PC-3 (cell line): ENCODE results near the gene ZSCAN25. TPM values are rescaled to one million over a fixed set of nuclear protein-coding genes. Genes with fewer than 3 reads are reported as not detected.

Experiments used
- ATAC-seq: fragments of 200-7000 bp; cut with Tn5 transposase; 2 replicates; pipeline ENCODE4 v1.9.1; 2020; ENCODE audit warnings: mild to moderate bottlenecking, moderate library complexity
- BruUV-seq: library from RNA; stranded (reverse); fragments of 400-500 nt; replicated peaks from 2 replicates; lab custom pipeline; 2021; lab: Mats Ljungman, UMichigan
- CTCF ChIA-PET: fragments of 300-600 bp; sonication (Branson Sonifier 250); formaldehyde crosslinking; loops from one replicate; lab custom pipeline; 2022; ENCODE audit warnings: antibody characterized with exemption; lab: Charles Lee
- POLR2A ChIA-PET: fragments of 300-600 bp; sonication (Branson Sonifier 250); formaldehyde crosslinking; loops from one replicate; lab custom pipeline; 2022; ENCODE audit warnings: antibody characterized with exemption; ENCODE audit not compliant: unreplicated experiment; lab: Charles Lee
- DNase-seq: peaks from one replicate; pipeline ENCODE4 v3.0.0-alpha.2; 2015
- H2AFZ ChIP-seq: fragments of 300-600 bp; sonication (generic); 2 replicates; pipeline ENCODE4 v1.6.0; 2016; ENCODE audit warnings: antibody characterized with exemption, low read length
- H3F3A ChIP-seq: fragments of 300-600 bp; sonication (generic); one replicate; pipeline ENCODE4 v1.6.0; 2017; ENCODE audit warnings: antibody characterized with exemption, low read length, control low read depth, mild to moderate bottlenecking; ENCODE audit not compliant: unreplicated experiment
- H3K27ac ChIP-seq: fragments of 300-600 bp; sonication (generic); 2 replicates; pipeline ENCODE4 v1.5.1; 2016; ENCODE audit warnings: mild to moderate bottlenecking, low read length
- H3K27me3 ChIP-seq: fragments of 300-600 bp; sonication (generic); 2 replicates; pipeline ENCODE4 v1.6.1; 2016; ENCODE audit warnings: low read length, mixed read lengths
- H3K36me3 ChIP-seq: fragments of 300-600 bp; sonication (generic); 2 replicates; pipeline ENCODE4 v1.6.1; 2016; ENCODE audit warnings: low read depth, mixed run types, low read length, mixed read lengths
- H3K4me1 ChIP-seq: fragments of 300-600 bp; sonication (generic); 2 replicates; pipeline ENCODE4 v1.5.1; 2016; ENCODE audit warnings: low read length; ENCODE audit not compliant: insufficient read depth
- H3K4me2 ChIP-seq: fragments of 300-600 bp; sonication (generic); 2 replicates; pipeline ENCODE4 v1.6.0; 2016; ENCODE audit warnings: low read length
- H3K4me3 ChIP-seq: fragments of 300-600 bp; sonication (generic); 2 replicates; pipeline ENCODE4 v1.5.1; 2016; ENCODE audit warnings: mild to moderate bottlenecking, low read length, mixed read lengths
- H3K79me2 ChIP-seq: fragments of 300-600 bp; sonication (generic); 2 replicates; pipeline ENCODE4 v1.6.1; 2017; ENCODE audit warnings: low read length, mixed read lengths
- H3K9ac ChIP-seq: fragments of 300-600 bp; sonication (generic); 2 replicates; pipeline ENCODE4 v1.6.0; 2016; ENCODE audit warnings: mild to moderate bottlenecking, low read length
- H3K9me2 ChIP-seq: fragments of 300-600 bp; sonication (generic); replicated peaks from 2 replicates; pipeline ENCODE4 v1.6.1; 2016; ENCODE audit warnings: mixed run types, low read length, mixed read lengths
- H3K9me3 ChIP-seq: fragments of 300-600 bp; sonication (generic); 2 replicates; pipeline ENCODE4 v1.6.1; 2016; ENCODE audit warnings: low read length, mixed read lengths
- H4K20me1 ChIP-seq: fragments of 300-600 bp; sonication (generic); 2 replicates; pipeline ENCODE4 v1.6.1; 2016; ENCODE audit warnings: low read length, mixed read lengths
- CTCF ChIP-seq: fragments of 300-600 bp; sonication (generic); conservative IDR thresholded peaks from 2 replicates; pipeline ENCODE4 v1.5.1; 2017; ENCODE audit warnings: antibody characterized with exemption, low read depth, mild to moderate bottlenecking, low read length
- EZH2 ChIP-seq: fragments of 300-600 bp; sonication (generic); IDR thresholded peaks from one replicate; pipeline ENCODE4 v1.6.1; 2017; ENCODE audit warnings: antibody characterized with exemption, mild to moderate bottlenecking, low read length; ENCODE audit not compliant: unreplicated experiment
- EZH2phosphoT487 ChIP-seq: fragments of 300-600 bp; sonication (generic); IDR thresholded peaks from 2 replicates; pipeline ENCODE4 v1.6.1; 2018; ENCODE audit warnings: mild to moderate bottlenecking, antibody characterized with exemption, low read length, borderline replicate concordance
- intact Hi-C: fragments of 100-400 bp; cut with micrococcal nuclease; formaldehyde crosslinking; loops from 2 replicates; pipeline ENCODE4 v1.9.0; 2023
- total RNA-seq: library from RNA; depleted of rRNA; stranded (reverse); fragments of >200 nt; gene quantifications from 2 replicates; pipeline ENCODE4 v1.2.3, GENCODE V29; 2014

Gene ZSCAN25
- total RNA-seq, 1 experiment from 2014 or later: 13.9 TPM

- Histone ChIP-seq H3K27ac (no peak overlapping the region), H3K36me3 (peaks cover 69% of the 10 kb centered on the region), H3K9me3 (no peaks in the 10 kb centered on the region), H3K4me2 (no peak overlapping the region), H3K9me2 (no peaks in the 10 kb centered on the region), H4K20me1 (no peaks in the 10 kb centered on the region), H3F3A (no peaks in the 10 kb centered on the region), H3K9ac (no peak overlapping the region), H3K4me3 (no peak overlapping the region), H2AFZ (no peak overlapping the region), H3K27me3 (no peaks in the 10 kb centered on the region), H3K4me1 (peaks cover 6% of the 10 kb centered on the region), H3K79me2 (peaks cover 14% of the 10 kb centered on the region)
- ChIA-PET POLR2A (no interaction called here), CTCF (no interaction called here)
- ATAC-seq (no peak), DNase-seq (no peak)
- intact Hi-C loops: no loop called here
- TF ChIP-seq CTCF: no peak
- no peak for TF ChIP-seq EZH2
- no peak for TF ChIP-seq EZH2phosphoT487
- no TSS peak for BruUV-seq
These were observed 7.1 kb downstream of the ZSCAN25 start for GRCh38 chr7:99623702-99624447.

GRCh38 chr7:99624484-99624883 lies 7.7 kb downstream of the ZSCAN25 start:
- DNase-seq (no peak), ATAC-seq (no peak)
- intact Hi-C loops: no loop called here
- POLR2A ChIA-PET: no interaction called here
- Histone ChIP-seq H3K9ac (no peak overlapping the region), H3K4me2 (no peak overlapping the region), H3F3A (no peaks in the 10 kb centered on the region), H3K9me3 (no peaks in the 10 kb centered on the region), H3K36me3 (peaks cover 63% of the 10 kb centered on the region), H3K9me2 (no peaks in the 10 kb centered on the region), H3K4me1 (peaks cover under 1% of the 10 kb centered on the region; the same call in 1 of the 2 replicates), H3K4me3 (no peak overlapping the region), H3K27ac (no peak overlapping the region), H4K20me1 (no peaks in the 10 kb centered on the region), H3K27me3 (no peaks in the 10 kb centered on the region), H3K79me2 (peaks cover 10% of the 10 kb centered on the region), H2AFZ (no peak overlapping the region)
- TF ChIP-seq EZH2: no peak
- no peak for TF ChIP-seq CTCF
- TF ChIP-seq EZH2phosphoT487: no peak
- BruUV-seq: no TSS peak
- CTCF ChIA-PET: no interaction called here

- Histone ChIP-seq H3F3A (no peaks in the 10 kb centered on the region), H3K4me3 (no peak overlapping the region), H3K4me2 (no peak overlapping the region), H3K27ac (no peak overlapping the region), H3K9ac (no peak overlapping the region), H3K9me3 (no peaks in the 10 kb centered on the region), H3K27me3 (no peaks in the 10 kb centered on the region), H4K20me1 (no peaks in the 10 kb centered on the region), H2AFZ (no peak overlapping the region), H3K79me2 (peaks cover 2% of the 10 kb centered on the region; the same call in 1 of the 2 replicates), H3K9me2 (no peaks in the 10 kb centered on the region), H3K36me3 (peaks cover 55% of the 10 kb centered on the region), H3K4me1 (no peaks in the 10 kb centered on the region)
- ATAC-seq (no peak), DNase-seq (no peak)
- BruUV-seq: no TSS peak
- intact Hi-C loops: no loop called here
- ChIA-PET CTCF (no interaction called here), POLR2A (no interaction called here)
- no peak for TF ChIP-seq EZH2
- TF ChIP-seq CTCF: no peak
- TF ChIP-seq EZH2phosphoT487: no peak
These were observed 8.6 kb downstream of the ZSCAN25 start for GRCh38 chr7:99625321-99625720.
